GM21717 (cell line): ENCODE results near the gene KREMEN1.
"Not testable (repeated sequence)": the region's sequence is repeated elsewhere in the genome, so short reads cannot be mapped to it uniquely, and the experiment has no call there.

Experiments
- ATAC-seq: cut with Tn5 transposase; IDR thresholded peaks from one replicate; pipeline ENCODE4 v1.9.1; 2021; ENCODE audit warnings: mild to moderate bottlenecking, moderate library complexity; ENCODE audit not compliant: unreplicated experiment

The KREMEN1 gene

DNA sequence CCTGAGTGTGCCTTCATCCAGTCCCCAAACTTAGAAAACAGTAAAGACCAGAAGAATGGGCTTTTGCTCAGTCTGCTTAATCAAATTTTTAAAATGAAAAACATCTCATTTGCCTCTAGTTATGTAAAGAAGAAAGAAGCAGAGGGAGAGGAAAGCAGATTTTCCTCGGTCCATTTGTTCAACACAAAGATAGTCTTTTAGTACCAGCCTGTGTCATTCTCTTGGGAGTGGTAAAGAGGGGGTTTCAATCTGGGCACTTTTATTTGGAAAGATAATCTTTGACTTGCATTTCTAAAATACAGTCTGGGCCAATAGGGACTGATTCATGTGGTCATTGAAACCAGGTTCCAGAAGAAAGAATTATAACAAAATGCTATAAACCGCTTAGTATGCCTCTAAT lies 29.5 kb downstream of the KREMEN1 start:
- no peak for ATAC-seq

DNA sequence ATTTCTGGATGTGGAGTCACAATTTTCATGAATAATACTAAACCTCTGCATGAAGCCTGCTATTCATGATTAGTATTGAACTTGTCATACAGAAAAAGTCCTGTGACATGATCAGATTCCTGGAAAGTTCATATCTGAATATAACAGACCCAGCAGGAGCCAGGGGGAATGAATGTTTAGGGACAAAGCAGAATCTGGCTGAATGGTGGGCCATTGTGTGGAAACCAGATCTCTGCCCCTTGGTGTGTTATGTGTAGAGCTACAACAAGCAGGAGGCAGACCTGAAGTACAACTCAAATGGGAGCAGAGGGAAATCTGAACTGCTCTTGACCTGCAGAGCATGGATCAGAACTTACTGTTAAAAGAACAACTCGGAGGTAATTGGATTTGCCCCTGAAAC lies 30.3 kb downstream of the KREMEN1 start:
- ATAC-seq: no peak

DNA sequence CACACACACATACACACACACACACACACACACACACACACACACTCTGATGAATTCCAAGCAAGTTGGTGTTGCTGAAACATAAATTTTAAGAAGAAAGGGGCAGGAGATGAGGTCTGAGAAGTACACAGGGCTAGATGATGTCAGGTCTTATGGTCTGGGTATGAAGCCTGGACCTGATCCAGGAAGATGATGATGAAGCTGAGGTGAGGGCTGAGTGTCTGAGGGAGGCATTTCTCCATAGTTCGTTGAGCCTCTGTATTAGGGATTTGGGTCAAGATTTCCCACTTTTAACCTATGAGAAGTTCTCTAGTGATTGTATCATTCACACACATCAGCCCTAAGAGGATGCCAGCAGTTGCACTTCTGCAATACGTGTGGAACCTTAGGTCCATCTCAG lies 32.6 kb downstream of the KREMEN1 start:
- no peak for ATAC-seq

DNA sequence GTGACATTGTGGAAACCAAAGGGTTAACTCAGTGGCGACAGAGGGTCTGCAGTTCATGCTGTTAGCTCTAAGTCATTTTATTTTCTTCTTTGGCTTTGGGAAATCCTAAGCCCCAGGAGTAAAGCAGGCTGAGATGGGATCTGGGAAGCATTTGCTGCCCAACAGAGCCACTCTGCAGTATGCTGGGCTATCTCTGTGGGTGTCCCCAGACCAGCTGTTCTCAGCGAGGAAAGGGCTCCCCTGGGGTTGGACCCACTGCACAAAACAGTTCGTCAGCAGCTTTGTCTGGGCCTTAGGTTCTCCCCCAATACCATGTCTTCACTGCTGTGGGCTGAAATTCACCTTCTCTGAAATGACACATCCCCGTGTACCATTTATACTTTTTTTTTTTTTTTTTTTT lies 34.0 kb downstream of the KREMEN1 start:
- no peak for ATAC-seq

DNA sequence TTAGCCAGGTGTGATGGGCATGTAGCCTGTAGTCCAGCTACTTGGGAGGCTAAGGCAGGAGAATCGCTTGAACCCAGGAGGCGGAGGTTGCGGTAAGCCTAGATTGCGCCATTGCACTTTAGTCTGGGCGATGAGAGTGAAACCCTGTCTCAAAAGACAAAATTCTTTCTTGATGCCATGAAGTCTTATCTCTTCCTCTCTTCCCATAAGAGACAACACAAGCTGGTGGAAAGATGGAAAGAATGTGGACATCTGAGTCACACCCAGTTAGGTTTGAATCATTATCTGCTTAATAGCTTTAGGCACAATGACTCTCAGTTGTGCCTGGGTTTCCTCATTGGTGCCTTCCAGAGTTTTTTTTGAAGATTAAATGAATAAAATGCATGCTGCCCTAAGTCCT lies 35.3 kb downstream of the KREMEN1 start:
- ATAC-seq: no peak

DNA sequence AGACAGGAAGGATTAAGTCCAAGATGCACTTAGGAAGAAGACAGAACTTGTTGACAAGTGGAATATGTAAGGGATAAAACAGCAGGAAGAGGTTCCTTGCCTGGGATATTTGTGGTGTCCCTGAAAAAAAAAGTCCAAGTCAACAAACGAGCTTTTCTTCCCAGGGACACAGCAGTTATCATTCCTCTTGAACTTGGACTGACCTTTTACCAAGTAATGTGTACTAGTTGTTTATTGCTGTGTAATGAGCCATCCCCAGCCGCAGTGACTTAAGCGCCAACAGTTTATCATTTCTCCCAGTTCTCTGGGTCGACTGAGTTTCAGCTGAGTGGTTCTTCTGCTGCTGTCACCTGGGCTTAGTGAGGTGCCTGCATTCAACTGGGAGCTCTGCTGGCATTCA lies 37.0 kb downstream of the KREMEN1 start:
- ATAC-seq: no peak

DNA sequence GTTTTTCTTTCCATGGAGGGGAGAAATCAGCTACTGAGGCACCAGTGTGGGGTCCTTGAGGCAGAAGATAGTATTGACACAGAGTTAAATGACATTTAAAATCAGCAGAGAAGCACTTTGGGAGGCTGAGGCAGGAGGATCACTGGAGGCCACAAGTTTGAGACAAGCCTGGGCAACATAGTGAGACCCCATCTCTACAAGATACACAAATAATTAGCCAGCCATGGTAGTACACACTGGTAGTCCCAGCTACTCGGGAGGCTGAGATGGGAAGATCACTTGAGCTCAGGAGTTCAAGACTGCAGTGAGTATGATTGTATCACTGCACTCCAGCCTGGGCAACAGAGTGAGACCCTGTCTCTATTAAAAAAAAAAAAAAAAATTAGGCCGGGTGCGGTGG lies 38.1 kb downstream of the KREMEN1 start:
- ATAC-seq: no peak

DNA sequence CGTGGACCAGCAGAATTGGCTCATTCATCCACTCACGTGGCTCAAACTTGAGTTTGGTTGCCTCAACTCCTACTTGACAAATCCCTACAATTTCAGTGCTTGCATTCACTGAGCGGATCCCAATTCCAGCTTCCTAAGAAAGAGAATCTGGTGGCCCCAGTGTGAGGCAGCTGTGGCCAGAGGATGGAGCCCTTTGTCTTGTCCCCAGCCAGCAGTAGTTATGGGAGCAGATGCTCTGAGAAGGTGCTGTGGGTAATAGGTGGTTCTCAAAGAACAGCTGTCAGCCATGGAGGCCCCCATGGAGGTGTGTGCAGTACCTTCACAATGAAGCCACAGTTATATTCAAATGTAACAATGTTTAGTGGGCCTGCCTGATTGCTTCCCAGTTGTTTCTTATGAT lies 39.3 kb downstream of the KREMEN1 start:
- no peak for ATAC-seq

DNA sequence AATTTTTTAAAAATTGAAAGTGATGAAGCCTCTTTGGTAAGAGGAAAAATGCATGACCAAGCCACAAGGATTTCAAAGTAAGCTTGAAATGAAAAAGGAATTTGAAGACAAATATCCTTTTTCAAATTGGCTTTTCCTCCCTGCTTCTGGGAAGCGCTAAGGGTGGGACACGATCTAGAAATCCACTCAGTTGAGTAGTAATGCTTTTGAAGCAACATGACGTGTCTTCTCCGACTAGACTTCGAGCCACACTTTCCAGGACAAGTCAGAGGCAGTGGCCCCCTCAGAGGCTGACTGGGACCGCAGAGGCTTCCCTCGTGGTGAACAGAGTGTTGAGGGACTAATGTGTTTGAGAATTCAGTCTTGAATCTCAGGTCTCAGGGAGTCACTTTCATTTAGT lies 39.8 kb downstream of the KREMEN1 start:
- no peak for ATAC-seq

DNA sequence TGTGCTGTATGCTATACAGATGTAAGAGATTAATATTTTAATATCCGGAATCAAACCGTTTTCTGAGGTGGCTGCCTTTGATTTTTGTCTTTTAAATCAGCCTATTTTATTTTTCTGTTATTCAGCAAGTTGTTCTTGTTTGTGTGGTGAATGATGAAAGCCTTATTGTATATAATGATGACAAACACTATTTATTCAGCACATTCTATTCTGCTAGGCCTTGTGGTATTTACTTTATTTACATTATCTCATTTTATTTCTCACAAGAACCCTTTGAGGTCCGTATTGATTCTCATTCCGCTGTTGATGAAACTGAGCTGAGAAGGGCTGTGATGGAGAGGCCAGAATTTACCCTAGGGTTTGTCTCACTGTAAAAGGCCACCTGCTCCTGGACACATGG lies 40.5 kb downstream of the KREMEN1 start:
- no peak for ATAC-seq

DNA sequence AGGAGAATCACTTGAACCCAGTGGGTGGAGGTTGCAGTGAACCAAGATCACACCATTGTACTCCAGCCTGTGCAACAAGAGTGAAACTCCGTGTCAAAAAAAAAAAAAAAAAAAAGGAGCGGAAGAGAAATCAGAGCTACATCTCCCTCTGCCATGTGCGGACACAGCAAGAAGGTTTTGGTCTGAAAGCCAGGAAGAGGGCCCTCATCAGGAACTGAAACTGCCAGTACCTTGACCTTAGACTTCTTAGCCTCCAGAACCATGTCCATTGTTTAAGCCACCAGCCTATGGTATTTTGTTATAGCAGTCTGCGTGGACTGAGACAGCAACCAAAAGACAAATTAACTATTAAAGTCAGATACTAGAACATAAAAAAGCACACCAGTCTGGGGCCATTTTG lies 41.6 kb downstream of the KREMEN1 start:
- ATAC-seq: no peak

DNA sequence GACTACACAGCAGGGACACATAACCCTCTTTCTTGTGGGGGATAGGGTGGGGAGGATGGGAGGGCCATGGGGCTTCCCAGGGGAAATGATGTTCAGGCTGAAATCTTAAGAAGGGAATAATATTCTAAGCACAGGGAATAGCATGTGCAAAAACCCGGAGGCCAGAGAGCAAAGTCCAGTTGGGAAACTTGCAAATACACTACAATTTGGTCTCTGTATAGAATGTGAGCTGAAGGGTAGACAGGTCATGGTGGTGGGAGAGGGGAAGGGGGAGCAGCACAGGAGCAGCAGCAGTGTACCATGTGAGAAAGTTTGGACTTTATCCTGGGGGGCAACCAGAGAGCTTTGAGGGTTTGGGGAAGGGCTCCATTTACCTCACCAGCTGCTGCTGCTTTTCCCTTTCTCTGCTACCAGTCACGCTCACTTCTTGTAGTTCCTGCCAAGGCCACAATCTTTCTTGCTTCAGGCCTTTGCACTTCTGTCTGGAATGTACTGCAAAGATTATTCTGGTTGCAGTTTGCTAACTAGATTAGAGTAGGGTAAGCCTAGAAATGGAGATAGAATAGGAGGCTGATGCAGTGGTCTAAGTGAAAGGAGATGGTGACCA lies 43.0 kb downstream of the KREMEN1 start:
- no peak for ATAC-seq

DNA sequence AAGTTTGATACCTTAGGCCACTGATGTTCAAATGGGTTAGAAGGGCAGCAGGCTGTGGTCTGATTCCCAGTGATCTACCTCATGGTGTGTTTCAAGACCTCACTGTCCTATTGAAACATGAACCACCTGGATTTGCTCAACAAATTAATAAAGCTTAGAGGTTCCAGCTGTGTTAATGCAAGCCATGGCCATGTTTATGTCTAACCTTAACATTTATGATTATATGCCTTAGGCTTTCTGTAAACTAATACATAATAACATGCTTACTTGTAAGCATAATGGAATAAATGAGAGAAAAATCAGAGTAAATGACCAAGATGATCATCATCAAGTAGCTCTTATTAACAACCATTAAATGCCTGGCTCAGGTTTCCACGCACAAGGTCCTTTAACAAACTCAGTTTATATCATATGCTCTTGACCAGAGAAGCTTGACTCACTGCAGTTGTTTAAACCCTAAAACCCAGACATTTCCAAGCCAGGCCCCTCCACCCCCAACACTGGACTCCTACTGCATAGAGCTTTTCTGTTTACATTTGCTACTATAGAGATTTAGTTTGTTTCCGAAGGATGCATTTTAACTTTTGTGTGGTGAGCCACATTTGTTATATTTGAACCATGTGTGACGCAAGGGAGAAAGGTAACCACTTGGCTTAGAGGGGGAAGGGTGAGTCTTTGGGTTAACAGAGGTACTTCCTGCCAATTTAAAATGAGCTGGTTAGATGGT lies 43.7 kb downstream of the KREMEN1 start:
- no peak for ATAC-seq

DNA sequence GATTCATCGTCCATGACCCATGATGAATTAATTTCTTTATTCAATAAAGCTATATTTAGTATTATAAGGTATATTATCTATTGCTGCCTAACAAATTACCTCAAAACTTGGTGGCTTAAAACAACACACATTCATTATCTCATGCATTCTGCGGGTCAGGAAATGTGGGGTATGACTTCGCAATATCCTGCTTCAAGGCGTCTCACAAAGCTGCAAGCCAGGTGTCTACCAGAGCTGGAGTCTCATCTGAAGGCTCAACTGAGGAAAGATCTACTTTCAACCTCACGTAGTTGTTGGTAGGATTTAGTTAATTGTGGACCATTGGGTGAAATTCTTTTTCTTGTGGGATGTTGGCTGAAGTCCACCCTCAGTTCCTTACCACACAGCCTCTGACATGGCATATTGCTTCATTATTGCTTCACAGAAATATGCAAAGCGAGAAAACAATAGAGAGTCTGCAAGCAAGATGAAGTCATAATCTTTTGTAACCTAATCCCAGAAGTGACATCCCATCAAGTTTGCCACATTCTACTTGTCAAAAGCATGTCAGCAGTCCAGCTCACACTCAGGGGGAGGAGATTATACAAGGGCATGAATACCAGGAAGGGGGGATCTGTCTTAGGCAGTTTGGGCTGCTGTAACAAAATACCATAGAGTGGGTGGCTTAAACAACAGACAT lies 45.1 kb downstream of the KREMEN1 start:
- ATAC-seq: no peak

DNA sequence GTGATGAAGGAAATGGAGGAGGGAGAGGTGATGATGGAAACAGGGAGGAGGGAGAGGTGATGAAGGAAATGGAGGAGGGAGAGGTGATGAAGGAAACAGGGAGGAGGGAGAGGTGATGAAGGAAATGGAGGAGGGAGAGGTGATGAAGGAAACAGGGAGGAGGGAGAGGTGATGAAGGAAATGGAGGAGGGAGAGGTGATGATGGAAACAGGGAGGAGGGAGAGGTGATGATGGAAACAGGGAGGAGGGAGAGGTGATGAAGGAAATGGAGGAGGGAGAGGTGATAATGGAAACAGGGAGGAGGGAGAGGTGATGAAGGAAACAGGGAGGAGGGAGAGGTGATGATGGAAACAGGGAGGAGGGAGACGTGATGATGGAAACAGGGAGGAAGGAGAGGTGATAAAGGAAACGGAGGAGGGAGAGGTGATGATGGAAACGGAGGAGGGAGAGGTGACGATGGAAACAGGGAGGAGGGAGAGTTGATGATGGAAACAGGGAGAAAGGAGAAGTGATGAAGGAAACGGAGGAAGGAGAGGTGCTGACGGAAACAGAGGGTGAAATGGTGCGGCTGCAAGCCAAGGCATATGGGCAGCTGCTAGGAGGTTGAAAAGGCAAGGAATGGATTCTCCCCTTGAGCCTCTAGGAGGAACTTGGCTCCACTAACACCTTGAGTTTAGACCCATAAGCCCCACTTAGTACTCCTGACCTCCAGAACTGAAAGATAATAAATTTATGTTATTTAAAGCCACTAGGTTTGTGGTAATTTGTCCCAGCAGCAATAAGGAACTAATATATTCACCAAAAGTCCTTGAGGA lies 47.5 kb downstream of the KREMEN1 start:
- not testable (repeated sequence) for ATAC-seq

DNA sequence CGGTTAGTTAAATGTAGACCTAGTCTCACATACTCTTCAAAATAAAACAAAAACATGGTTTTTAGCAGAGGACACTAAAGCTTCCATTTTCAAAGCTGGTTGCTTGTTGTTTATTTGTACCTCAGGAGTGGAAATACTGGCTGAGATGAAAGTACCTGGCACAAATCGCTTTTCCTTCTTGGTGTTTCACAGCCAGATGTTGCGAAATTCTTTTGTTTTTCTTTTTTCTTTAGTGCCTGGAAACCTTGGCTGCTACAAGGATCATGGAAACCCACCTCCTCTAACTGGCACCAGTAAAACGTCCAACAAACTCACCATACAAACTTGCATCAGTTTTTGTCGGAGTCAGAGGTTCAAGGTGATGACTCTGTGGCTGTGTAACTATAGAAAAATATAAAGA lies 48.3 kb downstream of the KREMEN1 start:
- no peak for ATAC-seq

DNA sequence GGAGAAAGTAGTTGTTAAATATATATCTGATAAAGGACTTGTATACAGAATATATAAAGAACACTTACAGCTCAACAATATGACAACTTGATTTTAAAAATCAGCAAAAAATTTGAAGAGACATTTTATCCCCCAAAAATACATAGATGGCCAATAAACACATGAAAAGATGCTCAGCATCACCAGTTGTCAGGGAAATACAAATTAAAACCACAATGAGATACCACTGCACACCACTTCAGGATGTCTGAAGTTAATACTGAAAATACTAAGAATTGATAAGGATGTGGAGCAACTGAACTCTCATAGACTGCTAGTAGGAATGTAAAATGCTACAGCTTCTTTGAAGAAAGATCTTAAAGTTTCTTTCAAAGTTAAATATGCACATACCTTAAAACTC lies 49.2 kb downstream of the KREMEN1 start:
- no peak for ATAC-seq

DNA sequence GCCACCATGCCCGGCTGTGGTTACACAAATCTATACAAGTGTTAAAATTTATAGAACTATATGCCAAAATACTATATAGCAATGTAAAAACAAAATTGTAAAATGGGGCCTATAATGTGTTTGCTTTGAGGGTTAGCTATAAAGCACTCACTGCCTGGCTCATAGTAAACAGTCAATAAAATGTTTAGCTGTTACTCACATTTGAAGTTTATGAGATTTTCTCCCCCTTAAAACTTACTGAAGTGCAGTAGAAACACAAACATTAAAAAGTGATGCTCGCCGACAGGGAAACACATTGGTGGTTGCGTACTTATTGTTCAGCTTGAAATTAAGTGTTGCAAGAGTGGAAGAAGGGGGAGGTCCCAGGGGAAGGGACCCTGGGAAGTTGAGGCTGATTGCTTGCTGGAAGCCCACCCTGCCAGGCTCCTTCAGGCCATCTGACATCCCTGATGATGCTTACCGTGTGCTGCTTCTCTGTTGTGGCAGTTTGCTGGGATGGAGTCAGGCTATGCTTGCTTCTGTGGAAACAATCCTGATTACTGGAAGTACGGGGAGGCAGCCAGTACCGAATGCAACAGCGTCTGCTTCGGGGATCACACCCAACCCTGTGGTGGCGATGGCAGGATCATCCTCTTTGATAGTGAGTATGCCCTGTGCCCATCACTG lies 52.1 kb downstream of the KREMEN1 start:
- ATAC-seq: no peak

DNA sequence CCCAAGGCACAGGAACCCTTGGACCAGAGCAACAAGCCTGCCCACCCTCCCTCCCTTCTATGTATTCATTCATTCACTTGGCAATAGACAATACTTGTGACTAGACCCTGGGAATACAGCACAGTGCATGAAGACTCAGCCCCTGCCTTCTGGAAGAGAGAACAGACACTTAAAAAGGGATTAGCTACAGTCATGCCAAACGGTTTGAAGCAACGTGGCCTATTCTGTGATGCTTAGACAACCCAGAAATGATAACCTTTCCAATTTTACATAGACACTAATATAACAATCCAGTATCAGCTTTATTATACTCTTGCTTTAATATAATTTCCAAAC lies 52.6 kb downstream of the KREMEN1 start:
- no peak for ATAC-seq

DNA sequence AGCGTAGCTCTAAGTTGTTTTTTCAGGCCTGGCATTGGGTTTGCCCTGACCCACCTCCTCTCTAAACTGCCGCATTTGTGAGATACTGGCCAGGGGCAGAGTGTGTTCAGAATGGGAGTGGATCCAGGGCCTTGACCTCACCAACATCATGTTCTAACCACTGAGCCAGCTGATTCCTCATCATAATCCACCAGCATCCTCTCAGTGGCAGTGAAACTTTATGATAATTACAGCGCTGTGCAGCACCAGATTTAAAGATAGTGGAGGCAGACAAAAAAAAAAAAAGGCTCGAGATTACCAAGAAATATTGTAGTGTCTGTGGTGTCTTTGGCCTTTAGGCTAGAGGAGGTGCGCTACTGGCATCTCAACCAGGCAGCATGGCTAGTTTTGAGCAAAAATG lies 53.0 kb downstream of the KREMEN1 start:
- no peak for ATAC-seq
